ENCODE data around the gene CDKL5.

The CDKL5 gene

DNA sequence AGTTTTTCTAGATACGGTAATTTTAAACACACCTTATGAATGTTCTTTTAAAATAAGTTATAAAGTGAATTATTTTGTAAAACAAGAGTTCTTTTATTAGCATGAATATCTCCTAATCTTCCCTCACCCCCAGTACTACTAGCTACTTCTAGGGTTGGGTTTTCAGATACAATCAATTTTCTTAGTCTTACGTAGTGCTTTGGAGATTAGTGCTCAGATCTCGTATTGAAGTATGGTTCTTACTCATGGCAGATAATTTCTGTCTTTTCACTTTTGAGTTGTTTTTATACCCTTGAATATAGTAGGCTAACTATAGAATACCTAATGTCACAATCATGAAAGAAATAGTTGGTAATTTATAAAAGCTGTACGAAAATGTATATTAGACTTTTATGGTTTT is 43.2 kb downstream of the CDKL5 start:
- no peak for TF ChIP-seq CTCF (conservative IDR thresholded peaks at IDR 0.05; ENCODE audit: control insufficient read depth, insufficient read depth, low read depth, low read length)
- no peak for DNase-seq (ENCODE audit: low read depth)
- no peak overlapping the region for H3K4me3 ChIP-seq (ENCODE audit: control insufficient read depth, low read depth, low read length)

GRCh38 chrX:18471296-18471695 is 45.9 kb downstream of the CDKL5 start:
- no peak for DNase-seq (ENCODE audit: low read depth)
- H3K4me3 ChIP-seq (ENCODE audit: control insufficient read depth, low read depth, low read length): no peak overlapping the region
- TF ChIP-seq CTCF (conservative IDR thresholded peaks at IDR 0.05; ENCODE audit: control insufficient read depth, insufficient read depth, low read depth, low read length): no peak

GRCh38 chrX:18490806-18491555 is 65.6 kb downstream of the CDKL5 start:
- TF ChIP-seq CTCF (conservative IDR thresholded peaks at IDR 0.05; ENCODE audit: control insufficient read depth, insufficient read depth, low read depth, low read length): no peak
- DNase-seq (ENCODE audit: low read depth): peak; percentile 10
- no peak overlapping the region for H3K4me3 ChIP-seq (ENCODE audit: control insufficient read depth, low read depth, low read length)

DNA sequence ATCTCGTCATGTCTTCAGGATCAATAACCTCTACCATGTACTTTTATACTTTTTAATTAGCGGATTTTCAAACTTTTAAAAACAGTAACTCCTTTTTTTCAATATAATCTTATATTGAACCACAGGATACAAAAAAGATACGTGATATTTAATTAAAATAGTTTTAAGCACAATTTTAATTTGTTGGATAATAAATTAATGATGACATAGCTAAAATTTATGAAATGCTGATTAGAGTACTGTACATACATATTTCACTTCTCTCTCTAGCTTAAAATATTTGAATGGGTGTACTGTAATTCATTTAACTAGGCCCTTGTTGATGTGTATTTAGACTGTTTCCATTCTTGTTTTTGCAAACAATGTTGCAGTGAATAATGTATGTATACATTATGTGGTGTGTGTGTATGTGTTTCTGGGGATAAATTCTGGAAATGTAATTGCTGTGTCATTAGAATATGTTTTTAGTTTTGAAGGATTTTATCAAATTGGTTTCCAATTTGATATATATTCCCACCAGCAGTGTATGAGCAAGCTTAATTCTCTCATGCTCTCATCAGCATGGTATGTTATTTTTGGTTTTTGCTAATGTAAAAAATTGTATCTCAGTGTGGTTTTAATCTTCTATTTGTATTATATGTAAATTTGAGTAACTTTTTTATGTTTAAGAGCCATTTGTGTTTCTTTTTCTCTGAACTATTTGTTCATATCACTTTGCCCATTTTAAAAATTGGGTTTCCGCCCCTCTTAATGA is 66.4 kb downstream of the CDKL5 start:
- no peak overlapping the region for H3K4me3 ChIP-seq (ENCODE audit: control insufficient read depth, low read depth, low read length)
- no peak for TF ChIP-seq CTCF (conservative IDR thresholded peaks at IDR 0.05; ENCODE audit: control insufficient read depth, insufficient read depth, low read depth, low read length)
- DNase-seq (ENCODE audit: low read depth): no peak

DNA sequence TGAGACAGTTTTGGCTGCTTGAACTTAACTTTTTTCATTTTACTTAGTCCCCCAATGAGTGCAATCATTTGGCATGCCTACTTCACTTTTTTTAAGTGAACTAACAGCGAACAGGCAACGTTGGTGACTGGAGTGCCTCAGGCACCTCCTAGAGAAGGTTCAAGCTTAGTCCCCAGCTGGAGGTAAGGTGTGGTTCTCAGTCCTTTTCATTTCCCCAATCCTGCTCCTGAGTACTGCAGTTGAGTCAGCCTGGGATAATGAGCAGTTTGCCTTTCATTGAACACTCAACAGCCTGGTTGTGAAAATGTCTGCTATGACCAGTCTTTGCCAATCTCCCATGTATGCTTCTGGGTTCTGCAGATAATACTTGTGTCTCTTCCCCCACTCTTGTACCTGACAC is 109.5 kb downstream of the CDKL5 start:
- no peak overlapping the region for H3K4me3 ChIP-seq (ENCODE audit: control insufficient read depth, low read depth, low read length)
- TF ChIP-seq CTCF (conservative IDR thresholded peaks at IDR 0.05; ENCODE audit: control insufficient read depth, insufficient read depth, low read depth, low read length): no peak
- no peak for DNase-seq (ENCODE audit: low read depth)

DNA sequence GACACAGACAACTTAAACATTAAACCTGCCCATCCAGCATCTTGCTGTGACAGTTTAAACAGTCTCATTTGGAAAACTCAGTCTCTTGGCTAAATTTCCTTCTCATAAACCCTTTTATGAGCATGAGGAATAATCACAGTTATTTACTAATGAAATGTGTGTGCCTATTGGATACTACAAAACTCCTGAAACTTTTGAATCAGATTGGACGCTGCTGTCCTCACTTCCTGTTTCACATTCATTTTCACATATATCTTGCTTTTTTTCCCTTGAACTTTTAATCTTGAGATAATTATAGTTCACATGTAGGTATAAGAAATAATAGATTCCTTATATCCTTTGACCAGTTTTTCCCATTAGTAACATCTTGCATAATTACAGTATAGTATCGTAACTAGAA is 111.7 kb downstream of the CDKL5 start:
- H3K4me3 ChIP-seq (ENCODE audit: control insufficient read depth, low read depth, low read length): no peak overlapping the region
- no peak for TF ChIP-seq CTCF (conservative IDR thresholded peaks at IDR 0.05; ENCODE audit: control insufficient read depth, insufficient read depth, low read depth, low read length)
- no peak for DNase-seq (ENCODE audit: low read depth)

Data from fibroblast of mammary gland (primary cell).